Measurements from ENCODE around the gene SLC2A3. TPM values are rescaled to one million over a fixed set of nuclear protein-coding genes. Genes with fewer than 3 reads are reported as not detected.
"Not testable (repeated sequence)": the region's sequence is repeated elsewhere in the genome, so short reads cannot be mapped to it uniquely, and the experiment has no call there.

SLC2A3 gene
- total RNA-seq, 4 donors from 2014 or later: 9.2 to 81.0 (median 40.1) TPM

- TF ChIP-seq POLR2A (IDR thresholded peaks at IDR 0.05): no peak
- no peaks in the 10 kb centered on the region for H3K9me3 ChIP-seq
- WGBS, 2 donors: 94% methylated on average over 19 of the region's 19 CpGs
- H3K4me1 ChIP-seq: no peaks in the 10 kb centered on the region
- H3K36me3 ChIP-seq: peaks cover 16 to 18% of the 10 kb centered on the region in 2 donors
- no peak overlapping the region for H3K27ac ChIP-seq
- H3K4me3 ChIP-seq (replicated peaks in 1 of 3): no peak overlapping the region
- H3K27me3 ChIP-seq: no peaks in the 10 kb centered on the region
- intact Hi-C loops (cut with DNase I): no loop called here
- no peak for DNase-seq
These were observed 18.4 kb downstream of the SLC2A3 start for GRCh38 chr12:7917392-7918267.

GRCh38 chr12:7916936-7917335, 19.1 kb downstream of the SLC2A3 start:
- Histone ChIP-seq H3K4me3 (replicated peaks in 1 of 3) (no peak overlapping the region), H3K36me3 (peaks cover 9 to 11% of the 10 kb centered on the region in 2 donors), H3K27ac (no peak overlapping the region), H3K4me1 (no peaks in the 10 kb centered on the region), H3K9me3 (no peaks in the 10 kb centered on the region), H3K27me3 (no peaks in the 10 kb centered on the region)
- intact Hi-C loops (cut with DNase I): no loop called here
- WGBS, 2 donors: 55 to 69% methylated on average over 1 of the region's 1 CpG
- DNase-seq: no peak
- no peak for TF ChIP-seq POLR2A (IDR thresholded peaks at IDR 0.05)
- TF ChIP-seq CTCF (IDR thresholded peaks at IDR 0.05): no peak

GRCh38 chr12:7915661-7916403, 20.2 kb downstream of the SLC2A3 start:
- no peaks in the 10 kb centered on the region for H3K4me1 ChIP-seq
- no peaks in the 10 kb centered on the region for H3K9me3 ChIP-seq
- H3K27ac ChIP-seq: no peak overlapping the region
- intact Hi-C loops (cut with DNase I): no loop called here
- H3K27me3 ChIP-seq: no peaks in the 10 kb centered on the region
- 30 to 37% methylated on average over 16 to 38 of the region's 38 CpGs for WGBS, 2 donors
- no peak overlapping the region for H3K4me3 ChIP-seq (replicated peaks in 1 of 3)
- no peak for TF ChIP-seq CTCF (IDR thresholded peaks at IDR 0.05)
- DNase-seq: no peak
- peaks cover 0 to 3% of the 10 kb centered on the region in 2 donors for H3K36me3 ChIP-seq

- H3K9me3 ChIP-seq; DNase-seq; H3K4me3 ChIP-seq (replicated peaks in 1 of 3); intact Hi-C loops (cut with DNase I); H3K36me3 ChIP-seq; H3K27ac ChIP-seq; H3K4me1 ChIP-seq; H3K27me3 ChIP-seq: not testable (repeated sequence)
- WGBS, 2 donors: 83 to 85% methylated on average over 7 of the region's 7 CpGs
These were observed 25.9 kb downstream of the SLC2A3 start for GRCh38 chr12:7910106-7910505.

- 32 to 37% methylated on average over 3 of the region's 3 CpGs for WGBS, 2 donors
- intact Hi-C loops (cut with DNase I): no loop called here
- no peak for TF ChIP-seq CTCF (IDR thresholded peaks at IDR 0.05)
- no peak for TF ChIP-seq POLR2A (IDR thresholded peaks at IDR 0.05)
- no peak for DNase-seq
- no peak overlapping the region for H3K27ac ChIP-seq
- no peaks in the 10 kb centered on the region for H3K36me3 ChIP-seq
- no peaks in the 10 kb centered on the region for H3K4me1 ChIP-seq
- H3K9me3 ChIP-seq: no peaks in the 10 kb centered on the region
- H3K4me3 ChIP-seq (replicated peaks in 1 of 3): no peak overlapping the region
- no peaks in the 10 kb centered on the region for H3K27me3 ChIP-seq
These were observed 29.0 kb downstream of the SLC2A3 start for GRCh38 chr12:7907009-7907408.

GRCh38 chr12:7906303-7906702, 29.7 kb downstream of the SLC2A3 start:
- H3K27me3 ChIP-seq; intact Hi-C loops (cut with DNase I); H3K27ac ChIP-seq; H3K4me3 ChIP-seq (replicated peaks in 1 of 3); H3K4me1 ChIP-seq; H3K9me3 ChIP-seq; H3K36me3 ChIP-seq; DNase-seq: not testable (repeated sequence)
- 63 to 67% methylated on average over 4 of the region's 4 CpGs for WGBS, 2 donors

- WGBS, 2 donors: 39 to 52% methylated on average over 5 of the region's 5 CpGs
- H3K36me3 ChIP-seq; H3K27me3 ChIP-seq; H3K4me3 ChIP-seq (replicated peaks in 1 of 3); H3K27ac ChIP-seq; H3K4me1 ChIP-seq; H3K9me3 ChIP-seq; DNase-seq; intact Hi-C loops (cut with DNase I): not testable (repeated sequence)
These were observed 30.3 kb downstream of the SLC2A3 start for GRCh38 chr12:7905600-7906125.
